Activated naive CD4-positive, alpha-beta T cell treated with Interleukin-2 at 50 U/mL for 16 hours (primary cell): ENCODE data around the gene LASP1NB.
A peak's percentile ranks its signal among the peaks of the same experiment; 100 is the strongest.
"Not testable (repeated sequence)": the region's sequence is repeated elsewhere in the genome, so short reads cannot be mapped to it uniquely, and the experiment has no call there.

ENCODE experiments used
- DNase-seq: peaks from one replicate; pipeline ENCODE4 v3.0.0-alpha.2; 2020

LASP1NB gene

DNA sequence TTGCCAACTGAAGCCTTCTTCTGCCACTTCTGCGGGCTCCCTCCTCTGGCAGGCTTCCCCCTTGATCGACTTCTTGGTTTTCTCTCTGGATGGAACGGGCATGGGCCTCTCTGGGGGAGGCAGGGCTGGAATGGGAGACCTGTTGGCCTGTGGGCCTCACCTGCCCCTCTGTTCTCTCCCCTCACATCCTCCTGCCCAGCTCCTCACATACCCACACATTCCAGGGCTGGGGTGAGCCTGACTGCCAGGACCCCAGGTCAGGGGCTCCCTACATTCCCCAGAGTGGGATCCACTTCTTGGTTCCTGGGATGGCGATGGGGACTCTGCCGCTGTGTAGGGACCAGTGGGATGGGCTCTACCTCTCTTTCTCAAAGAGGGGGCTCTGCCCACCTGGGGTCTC, 6.5 kb upstream of the LASP1NB start:
- DNase-seq = no peak

GRCh38 chr17:38919316-38920078, 5.9 kb upstream of the LASP1NB start:
- DNase-seq = no peak

DNA sequence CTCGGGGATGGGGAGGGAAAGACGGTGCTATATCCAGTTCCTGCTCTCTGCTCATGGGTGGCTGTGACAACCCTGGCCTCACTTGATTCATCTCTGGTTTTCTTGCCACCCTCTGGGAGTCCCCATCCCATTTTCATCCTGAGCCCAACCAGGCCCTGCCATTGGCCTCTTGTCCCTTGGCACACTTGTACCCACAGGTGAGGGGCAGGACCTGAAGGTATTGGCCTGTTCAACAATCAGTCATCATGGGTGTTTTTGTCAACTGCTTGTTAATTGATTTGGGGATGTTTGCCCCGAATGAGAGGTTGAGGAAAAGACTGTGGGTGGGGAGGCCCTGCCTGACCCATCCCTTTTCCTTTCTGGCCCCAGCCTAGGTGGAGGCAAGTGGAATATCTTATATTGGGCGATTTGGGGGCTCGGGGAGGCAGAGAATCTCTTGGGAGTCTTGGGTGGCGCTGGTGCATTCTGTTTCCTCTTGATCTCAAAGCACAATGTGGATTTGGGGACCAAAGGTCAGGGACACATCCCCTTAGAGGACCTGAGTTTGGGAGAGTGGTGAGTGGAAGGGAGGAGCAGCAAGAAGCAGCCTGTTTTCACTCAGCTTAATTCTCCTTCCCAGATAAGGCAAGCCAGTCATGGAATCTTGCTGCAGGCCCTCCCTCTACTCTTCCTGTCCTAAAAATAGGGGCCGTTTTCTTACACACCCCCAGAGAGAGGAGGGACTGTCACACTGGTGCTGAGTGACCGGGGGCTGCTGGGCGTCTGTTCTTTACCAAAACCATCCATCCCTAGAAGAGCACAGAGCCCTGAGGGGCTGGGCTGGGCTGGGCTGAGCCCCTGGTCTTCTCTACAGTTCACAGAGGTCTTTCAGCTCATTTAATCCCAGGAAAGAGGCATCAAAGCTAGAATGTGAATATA, 4.8 kb upstream of the LASP1NB start:
- DNase-seq = no peak

- DNase-seq = no peak
These were observed 3.5 kb upstream of the LASP1NB start for GRCh38 chr17:38921756-38922411.

- DNase-seq = no peak
These were observed 2.7 kb upstream of the LASP1NB start for GRCh38 chr17:38922538-38923297.

DNA sequence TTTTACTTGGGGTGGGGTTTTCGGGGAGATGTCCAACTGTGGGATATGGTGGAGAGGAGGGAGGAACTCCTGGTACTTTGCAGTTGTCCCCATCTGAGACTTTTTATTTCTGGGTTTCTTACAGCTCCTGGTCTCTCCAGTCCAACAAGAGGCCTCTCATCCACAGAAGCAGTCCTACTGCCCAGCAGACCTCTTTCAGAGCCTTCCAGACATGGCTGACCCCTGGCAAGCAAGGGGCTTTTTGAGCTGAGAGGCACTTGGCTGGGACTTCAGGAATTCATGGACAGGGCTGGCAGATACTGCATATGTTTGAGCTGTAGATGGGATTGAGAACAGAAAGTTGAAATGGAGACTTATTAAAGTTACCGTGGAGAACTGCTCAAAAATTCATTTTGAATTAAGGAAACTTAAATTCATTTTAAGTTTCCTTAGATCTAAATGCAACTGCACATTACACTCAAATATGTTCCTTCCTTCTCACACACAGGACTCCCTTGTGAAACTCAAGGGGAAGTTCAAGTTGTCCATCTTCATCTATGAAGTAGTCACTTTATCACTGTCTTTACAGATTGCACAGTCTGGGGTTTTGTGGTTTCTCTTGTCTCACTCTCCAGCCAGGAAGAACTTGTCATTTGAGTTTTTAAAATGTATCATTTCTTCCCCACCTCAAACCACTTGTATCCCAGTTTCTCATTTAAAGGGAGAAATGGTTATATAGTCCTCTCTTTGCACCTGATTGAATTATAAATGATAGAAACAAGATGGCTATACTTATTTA, 1.1 kb downstream of the LASP1NB start:
- no peak for DNase-seq

DNA sequence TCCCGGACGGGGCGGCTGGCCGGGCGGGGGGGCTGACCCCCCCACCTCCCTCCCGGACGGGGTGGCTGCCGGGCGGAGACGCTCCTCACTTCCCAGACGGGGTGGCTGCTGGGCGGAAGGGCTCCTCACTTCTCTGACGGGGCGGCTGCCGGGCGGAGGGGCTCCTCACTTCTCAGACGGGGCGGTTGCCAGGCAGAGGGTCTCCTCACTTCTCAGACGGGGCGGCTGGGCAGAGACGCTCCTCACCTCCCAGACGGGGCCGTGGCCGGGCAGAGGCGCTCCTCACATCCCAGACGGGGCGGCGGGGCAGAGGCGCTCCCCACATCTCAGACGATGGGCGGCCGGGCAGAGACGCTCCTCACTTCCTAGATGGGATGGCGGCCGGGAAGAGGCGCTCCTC, 5.4 kb downstream of the LASP1NB start:
- not testable (repeated sequence) for DNase-seq

GRCh38 chr17:38933962-38934361, 8.5 kb downstream of the LASP1NB start:
- DNase-seq = not testable (repeated sequence)

GRCh38 chr17:38939987-38940386, 14.6 kb downstream of the LASP1NB start:
- DNase-seq = no peak

GRCh38 chr17:38940404-38940803, 15.0 kb downstream of the LASP1NB start:
- no peak for DNase-seq

- no peak for DNase-seq
These were observed 17.4 kb downstream of the LASP1NB start for GRCh38 chr17:38942696-38943334.

DNA sequence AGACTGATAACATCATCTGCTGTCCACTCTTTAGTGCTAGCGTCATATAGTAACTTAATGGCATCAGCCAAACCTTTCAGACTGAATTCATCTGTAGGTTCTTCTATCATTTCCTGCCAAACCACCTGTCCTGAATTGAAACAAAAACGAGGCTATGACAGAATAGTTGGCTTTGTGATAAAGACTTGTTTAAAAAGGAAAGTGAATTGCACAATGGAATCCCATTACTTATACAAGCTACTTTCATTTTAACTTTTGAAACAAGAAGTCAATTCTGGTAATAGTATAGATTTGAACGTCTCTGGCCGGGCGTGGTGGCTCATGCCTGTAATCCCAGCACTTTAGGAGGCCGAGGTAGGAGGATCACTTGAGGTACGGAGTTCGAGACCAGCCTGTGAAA, 18.2 kb downstream of the LASP1NB start:
- no peak for DNase-seq

DNA sequence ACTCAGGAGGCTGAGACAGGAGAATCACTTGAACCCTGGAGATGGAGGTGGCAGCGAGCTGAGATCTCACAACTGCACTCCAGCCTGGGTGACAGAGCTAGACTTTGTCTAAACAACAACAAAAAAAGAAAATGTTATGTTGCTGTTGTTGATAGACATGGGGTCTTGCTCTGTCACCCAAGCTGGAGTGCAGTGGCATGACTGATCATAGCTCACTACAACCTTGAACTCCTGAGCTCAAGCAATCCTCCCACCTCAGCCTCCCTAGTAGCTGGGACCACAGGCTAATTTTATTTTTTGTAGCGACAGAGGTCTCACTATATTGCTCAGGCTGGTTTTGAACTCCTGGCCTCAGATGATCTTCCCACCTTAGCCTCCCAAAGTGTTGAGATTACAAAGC, 21.8 kb downstream of the LASP1NB start:
- DNase-seq = no peak

- DNase-seq = not testable (repeated sequence)
These were observed 28.4 kb downstream of the LASP1NB start for GRCh38 chr17:38953800-38954199.

DNA sequence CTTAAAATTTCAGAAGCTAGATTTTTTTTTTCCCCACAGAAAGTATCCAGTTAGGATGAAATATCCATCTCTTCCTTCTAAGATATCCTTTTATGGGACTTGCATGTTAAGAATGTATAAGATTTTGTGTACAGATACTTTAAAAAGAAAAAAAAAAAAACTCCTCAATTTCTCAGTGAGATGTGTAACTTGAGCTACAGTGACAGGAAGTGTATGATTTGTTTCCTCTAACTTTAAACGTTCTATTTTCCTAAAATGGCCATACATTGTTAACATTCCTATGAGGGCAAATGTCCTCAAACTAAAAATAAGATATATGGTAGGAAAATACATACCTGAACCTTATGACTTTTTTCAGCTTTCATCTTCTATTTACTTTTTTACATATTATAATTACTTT, 32.9 kb downstream of the LASP1NB start:
- no peak for DNase-seq

GRCh38 chr17:38958756-38959155, 33.3 kb downstream of the LASP1NB start:
- DNase-seq = no peak

GRCh38 chr17:38959508-38959907, 34.1 kb downstream of the LASP1NB start:
- DNase-seq = no peak

GRCh38 chr17:38960402-38960801, 35.0 kb downstream of the LASP1NB start:
- DNase-seq = no peak

- no peak for DNase-seq
These were observed 36.0 kb downstream of the LASP1NB start for GRCh38 chr17:38961413-38961812.

DNA sequence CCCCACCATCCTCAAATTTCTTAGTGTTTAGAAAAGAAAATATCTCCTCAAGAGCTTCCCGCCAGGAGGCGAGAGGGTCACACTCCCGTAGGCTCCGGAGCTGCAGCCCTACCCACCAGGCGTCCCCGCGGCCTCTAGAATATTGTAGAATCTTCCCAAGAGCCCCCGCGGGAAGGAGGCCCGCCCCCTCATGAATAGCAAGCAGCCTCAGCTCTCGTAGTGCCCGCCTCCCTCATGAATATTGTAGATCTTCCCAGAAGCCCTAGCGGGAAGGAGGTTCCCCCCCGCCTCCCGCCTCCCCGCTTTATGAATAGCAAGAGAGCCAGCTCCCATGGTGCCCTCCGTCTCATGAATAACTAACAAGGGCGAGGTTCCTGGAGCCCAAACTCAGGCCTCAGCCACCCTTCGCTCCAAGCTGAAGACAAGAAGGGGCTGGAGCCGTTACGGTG, 41.9 kb downstream of the LASP1NB start, which contains the start of gene FBXO47:
FBXO47 (minus strand) TSS at position 114 of the 449 bp plus-strand sequence. CDS start 4,378 bp downstream, outside the sequence.
- DNase-seq = peak; percentile 84

DNA sequence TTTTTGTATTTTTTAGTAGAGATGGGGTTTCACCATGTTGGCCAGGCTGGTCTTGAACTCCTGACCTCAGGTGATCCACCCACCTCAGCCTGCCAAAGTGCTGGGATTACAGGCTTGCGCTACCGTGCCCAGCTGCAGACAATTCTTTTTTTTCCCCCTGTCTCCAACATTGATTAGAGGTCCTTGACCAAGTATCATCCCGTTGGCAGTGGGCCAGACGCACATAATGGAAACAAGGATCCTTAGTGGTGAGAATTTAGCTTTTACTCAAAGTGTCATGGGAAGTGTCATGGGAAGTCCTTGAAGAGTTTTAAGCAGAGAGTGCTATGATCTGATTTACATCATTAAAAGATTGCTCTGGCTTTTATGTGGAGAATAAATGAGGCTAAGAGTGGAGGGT, 43.9 kb downstream of the LASP1NB start:
- no peak for DNase-seq
